Right cardiac atrium (tissue), 5 donors: ENCODE measurements around the gene ZBTB34. TPM values are rescaled to one million over a fixed set of nuclear protein-coding genes. Genes with fewer than 3 reads are reported as not detected.
"Not testable (repeated sequence)": the region's sequence is repeated elsewhere in the genome, so short reads cannot be mapped to it uniquely, and the experiment has no call there.

ENCODE experiments used
- ATAC-seq, 2 donors: fragments of 200-7000 bp; cut with Tn5 transposase; one replicate each; pipeline versions ENCODE4 v1.8.0 to v1.9.1; 2020; ENCODE audit warnings: moderate library complexity in 2 of 2, mild to moderate bottlenecking in 1 of 2
- DNase-seq, 3 donors: peaks; one replicate each; pipeline ENCODE4 v3.0.0-alpha.2; 2020
- H3K27ac ChIP-seq: one replicate; pipeline ENCODE4 v1.5.1; 2013; ENCODE audit warnings: mild to moderate bottlenecking, low read length, control low read depth, moderate library complexity
- H3K27me3 ChIP-seq: one replicate; pipeline ENCODE4 v1.6.1; 2013; ENCODE audit not compliant: control insufficient read depth, insufficient read depth
- H3K4me1 ChIP-seq: one replicate; pipeline ENCODE4 v1.6.1; 2013; ENCODE audit warnings: low read length; ENCODE audit not compliant: control insufficient read depth, insufficient read depth
- H3K4me3 ChIP-seq: one replicate; pipeline ENCODE4 v1.5.1; 2013; ENCODE audit warnings: low read length, control low read depth
- H3K9me3 ChIP-seq: one replicate; pipeline ENCODE4 v1.6.1; 2013; ENCODE audit warnings: low read length; ENCODE audit not compliant: control insufficient read depth
- WGBS: extraction: QIAGEN DNeasy Blood & Tissue Kit; methylation state at CpG from one replicate; pipeline ENCODE4 v1.1.7; 2013; 5-methylcytosine and 5-hydroxymethylcytosine counted together
- intact Hi-C, 4 donors: fragments of 100-400 bp; cut with DNase I; formaldehyde crosslinking; loops; one replicate each; pipeline versions ENCODE4 v1.11.0 to v1.14.0; 2022 to 2023
- long read RNA-seq, 4 donors: library from polyadenylated mRNA; unstranded; transcript quantifications; one replicate each; pipeline ENCODE4 v2.0.0, GENCODE V29; 2020 to 2021
- polyA plus RNA-seq: library from polyadenylated mRNA; stranded (reverse); fragments of 200-250 nt; gene quantifications from one replicate; pipeline ENCODE4 v1.2.3, GENCODE V29; 2013
- total RNA-seq, 4 donors: library from RNA; stranded (reverse); fragmentation: NEBNext Ultra II Directional; extraction: Animal tissue kit (Norgen Biotek cat#: 25700); gene quantifications; one replicate each; pipeline ENCODE4 v1.2.1, GENCODE V29; 2021
- donor health status: healthy with polysubstance abuse.
- donor health status: DM: no; HTN: yes; CAD: no.
- donor health status: DM: no; HTN: no; CAD: no.
- donor health status: DM: no; HTN: yes; CAD: no; lungs with severe emphysema.
- donor health status: DM: yes; HTN: yes; CAD: no.

The ZBTB34 gene, protein sequence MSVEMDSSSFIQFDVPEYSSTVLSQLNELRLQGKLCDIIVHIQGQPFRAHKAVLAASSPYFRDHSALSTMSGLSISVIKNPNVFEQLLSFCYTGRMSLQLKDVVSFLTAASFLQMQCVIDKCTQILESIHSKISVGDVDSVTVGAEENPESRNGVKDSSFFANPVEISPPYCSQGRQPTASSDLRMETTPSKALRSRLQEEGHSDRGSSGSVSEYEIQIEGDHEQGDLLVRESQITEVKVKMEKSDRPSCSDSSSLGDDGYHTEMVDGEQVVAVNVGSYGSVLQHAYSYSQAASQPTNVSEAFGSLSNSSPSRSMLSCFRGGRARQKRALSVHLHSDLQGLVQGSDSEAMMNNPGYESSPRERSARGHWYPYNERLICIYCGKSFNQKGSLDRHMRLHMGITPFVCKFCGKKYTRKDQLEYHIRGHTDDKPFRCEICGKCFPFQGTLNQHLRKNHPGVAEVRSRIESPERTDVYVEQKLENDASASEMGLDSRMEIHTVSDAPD
- total RNA-seq (1 to 10 TPM; 5.2 to 6.0 (median 5.4) TPM), polyA plus RNA-seq (2.4 TPM)
- long read RNA-seq, donor 1, full-length matches to known transcripts = 3 of 4 reads
- long read RNA-seq, donor 1, partial matches to known transcripts = 0 of 4 reads
- long read RNA-seq, donor 1, other reads (novel, unspliced or antisense) = 1 of 4 reads
- long read RNA-seq, donor 2 = 0 reads
- long read RNA-seq, donor 3, full-length matches to known transcripts = 3 of 3 reads
- long read RNA-seq, donor 3, partial matches to known transcripts = 0 of 3 reads
- long read RNA-seq, donor 3, other reads (novel, unspliced or antisense) = 0 of 3 reads
- long read RNA-seq, donor 4, full-length matches to known transcripts = 2 of 2 reads
- long read RNA-seq, donor 4, partial matches to known transcripts = 0 of 2 reads
- long read RNA-seq, donor 4, other reads (novel, unspliced or antisense) = 0 of 2 reads

DNA sequence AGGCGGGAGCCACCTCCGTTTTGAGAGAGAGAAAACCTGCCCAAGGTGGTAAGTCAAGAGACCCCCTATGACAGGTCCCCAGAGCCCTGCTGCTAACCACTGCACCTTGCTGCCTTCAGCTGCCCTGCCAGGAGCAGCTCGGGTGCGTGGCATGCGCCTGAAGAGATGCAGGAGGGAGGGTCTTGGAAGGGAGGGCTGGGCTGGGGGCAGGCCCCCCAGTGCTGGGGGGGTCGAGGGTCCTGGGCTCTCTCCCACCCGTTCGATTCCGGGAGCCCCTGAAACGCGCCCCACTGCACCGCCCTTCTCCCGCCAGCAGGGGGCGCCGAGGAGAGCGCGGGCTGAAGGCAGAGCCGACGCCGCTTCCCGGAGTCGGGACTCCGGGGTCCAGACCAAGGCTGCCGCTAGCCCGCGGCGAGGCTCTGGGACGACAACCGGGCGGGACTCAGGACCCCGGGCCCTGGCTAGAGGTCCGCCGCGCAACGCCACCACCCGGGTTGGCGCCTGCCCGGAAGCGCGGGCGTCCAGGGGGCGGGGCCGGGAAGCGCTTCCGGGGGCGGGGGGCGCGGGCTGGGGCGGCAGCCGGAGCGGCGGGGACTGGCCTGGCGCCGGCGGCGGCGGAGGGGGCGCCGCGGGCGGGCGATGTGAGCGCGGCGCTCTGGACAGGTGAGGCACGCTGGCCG lies at the start of gene ZBTB34:
Gene ZBTB34, plus strand, starts transcription at position 563 of the 680 bp plus-strand sequence. CDS start 18,761 bp downstream, outside the sequence.
- Histone ChIP-seq H3K4me1 (peaks cover 3% of the 10 kb centered on the region), H3K9me3 (no peaks in the 10 kb centered on the region), H3K27me3 (no peaks in the 10 kb centered on the region), H3K27ac (peak within 1 kb of the TSS; percentile 98), H3K4me3 (peak within 1 kb of the TSS; percentile 100)
- peak; percentile 64 to 87 (median 86) for DNase-seq
- 1% methylated on average over 67 of the region's 67 CpGs for WGBS
- ATAC-seq = peak; percentile 82 to 84
- intact Hi-C loops = no loop called here

- 82% methylated on average over 11 of the region's 11 CpGs for WGBS
- Histone ChIP-seq H3K27ac (no peak overlapping the region), H3K27me3 (no peaks in the 10 kb centered on the region), H3K9me3 (no peaks in the 10 kb centered on the region), H3K4me3 (no peak overlapping the region), H3K4me1 (peaks cover 1% of the 10 kb centered on the region)
- ATAC-seq (no peak), DNase-seq (no peak)
- intact Hi-C loops = no loop called here
These were observed 47.4 kb upstream of the ZBTB34 start for GRCh38 chr9:126813072-126813471.

DNA sequence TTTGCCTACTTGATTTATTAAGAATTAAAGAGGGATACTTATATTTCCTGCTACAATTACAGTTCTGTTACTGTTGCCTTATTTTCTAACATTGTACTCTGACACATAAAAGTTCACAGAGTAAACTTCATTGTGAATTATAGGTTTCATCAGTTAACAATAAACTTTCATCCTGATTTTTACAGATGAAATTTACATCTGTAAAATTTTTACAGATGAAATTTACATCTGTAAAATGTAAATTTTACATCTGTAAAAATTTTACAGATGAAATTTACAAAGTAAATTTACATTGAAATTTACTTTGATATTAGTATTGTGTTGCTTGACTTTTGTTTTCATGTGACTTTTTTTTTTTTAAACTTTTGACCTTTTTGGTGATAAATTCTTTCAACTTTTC lies 46.3 kb upstream of the ZBTB34 start:
- Histone ChIP-seq H3K4me3 (no peak overlapping the region), H3K27ac (no peak overlapping the region), H3K27me3 (no peaks in the 10 kb centered on the region), H3K4me1 (peaks cover 1% of the 10 kb centered on the region), H3K9me3 (no peaks in the 10 kb centered on the region)
- intact Hi-C loops = no loop called here
- DNase-seq (no peak), ATAC-seq (no peak)

GRCh38 chr9:126817615-126818014 lies 42.8 kb upstream of the ZBTB34 start:
- intact Hi-C loops, H3K9me3 ChIP-seq, ATAC-seq, H3K27me3 ChIP-seq, H3K27ac ChIP-seq, DNase-seq, H3K4me1 ChIP-seq, H3K4me3 ChIP-seq: not testable (repeated sequence)
- whole genome bisulfite sequencing = 97% methylated on average over 7 of the region's 7 CpGs

DNA sequence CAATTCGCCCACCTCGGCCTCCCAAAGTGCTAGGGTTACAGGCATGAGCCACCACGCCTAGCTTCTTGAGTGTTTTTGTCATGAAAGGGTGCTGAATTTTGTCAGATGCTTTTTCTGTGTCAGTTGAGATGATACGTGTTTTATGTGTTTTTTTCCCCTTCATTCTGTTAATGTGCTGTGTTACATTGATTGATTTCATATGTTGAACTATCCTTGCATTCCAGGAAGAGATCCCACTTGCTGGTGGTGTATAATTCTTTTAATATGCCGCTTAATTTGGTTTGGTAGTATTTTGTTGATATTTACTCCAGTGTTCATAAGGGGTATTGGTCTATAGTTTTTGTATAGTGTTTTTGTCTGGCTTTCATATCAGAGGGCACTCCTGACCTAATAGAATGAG lies 42.0 kb upstream of the ZBTB34 start:
- Histone ChIP-seq H3K4me3 (no peak overlapping the region), H3K9me3 (no peaks in the 10 kb centered on the region), H3K4me1 (peaks cover 1% of the 10 kb centered on the region), H3K27ac (no peak overlapping the region), H3K27me3 (no peaks in the 10 kb centered on the region)
- intact Hi-C loops = no loop called here
- no peak for ATAC-seq
- 97% methylated on average over 5 of the region's 5 CpGs for WGBS
- DNase-seq = no peak

- Histone ChIP-seq H3K9me3 (no peaks in the 10 kb centered on the region), H3K4me1 (peaks cover 1% of the 10 kb centered on the region), H3K27me3 (no peaks in the 10 kb centered on the region), H3K4me3 (no peak overlapping the region), H3K27ac (no peak overlapping the region)
- DNase-seq (no peak), ATAC-seq (no peak)
- intact Hi-C loops = no loop called here
- 88% methylated on average over 1 of the region's 1 CpG for WGBS
These were observed 41.0 kb upstream of the ZBTB34 start for GRCh38 chr9:126819482-126819881.

DNA sequence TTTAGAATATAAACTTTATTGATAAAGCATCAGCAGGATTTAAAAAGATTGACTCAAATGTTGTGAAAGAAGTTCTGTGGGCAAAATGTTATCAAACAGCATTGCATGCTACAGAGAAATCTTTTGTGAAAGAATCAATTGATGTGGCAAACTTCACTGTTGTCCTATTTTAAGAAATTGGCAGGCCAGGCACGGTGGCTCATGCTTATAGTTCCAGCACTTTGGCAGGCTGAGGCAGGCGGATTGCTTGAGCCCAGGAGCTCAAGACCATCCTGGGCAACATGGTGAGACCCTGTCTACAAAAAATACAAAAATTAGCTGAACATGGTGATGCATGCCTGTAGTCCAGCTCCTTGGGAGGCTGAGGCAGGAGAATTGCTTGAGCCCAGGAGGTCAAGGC lies 38.2 kb upstream of the ZBTB34 start:
- Histone ChIP-seq H3K4me3 (no peak overlapping the region), H3K4me1 (no peaks in the 10 kb centered on the region), H3K27ac (no peak overlapping the region), H3K27me3 (no peaks in the 10 kb centered on the region), H3K9me3 (no peaks in the 10 kb centered on the region)
- DNase-seq (no peak), ATAC-seq (no peak)
- 61% methylated on average over 2 of the region's 2 CpGs for WGBS
- intact Hi-C loops = no loop called here

- 97% methylated on average over 1 of the region's 1 CpG for WGBS
- DNase-seq (no peak), ATAC-seq (no peak)
- H3K27me3 ChIP-seq = no peaks in the 10 kb centered on the region
- no peaks in the 10 kb centered on the region for H3K9me3 ChIP-seq
- H3K27ac ChIP-seq = no peak overlapping the region
- no peak overlapping the region for H3K4me3 ChIP-seq
- H3K4me1 ChIP-seq = no peaks in the 10 kb centered on the region
- intact Hi-C loops = no loop called here
These were observed 37.6 kb upstream of the ZBTB34 start for GRCh38 chr9:126822873-126823272.

DNA sequence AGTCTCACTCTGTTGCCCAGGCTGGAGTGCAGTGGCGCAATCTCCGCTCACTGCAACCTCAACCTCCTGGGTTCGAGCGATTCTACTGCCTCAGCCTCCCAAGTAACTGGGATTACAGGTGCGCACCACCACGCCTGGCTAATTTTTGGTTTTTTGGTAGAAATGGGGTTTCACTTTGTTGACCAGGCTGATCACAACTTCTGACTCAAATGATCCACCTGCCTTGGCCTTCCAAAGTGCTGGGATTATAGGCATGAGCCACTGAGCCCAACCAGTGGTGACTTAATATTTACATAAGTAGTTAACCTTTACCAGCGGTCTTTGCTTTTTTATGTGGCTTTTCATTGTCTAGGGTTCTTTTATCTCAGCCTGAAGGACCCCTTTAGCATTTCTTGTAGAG lies 36.4 kb upstream of the ZBTB34 start:
- H3K27me3 ChIP-seq, ATAC-seq, intact Hi-C loops, H3K9me3 ChIP-seq, H3K4me3 ChIP-seq, H3K4me1 ChIP-seq, H3K27ac ChIP-seq, DNase-seq: not testable (repeated sequence)
- 97% methylated on average over 7 of the region's 7 CpGs for WGBS

GRCh38 chr9:126827227-126827626 lies 33.2 kb upstream of the ZBTB34 start:
- Histone ChIP-seq H3K27ac (no peak overlapping the region), H3K27me3 (no peaks in the 10 kb centered on the region), H3K4me3 (no peak overlapping the region), H3K4me1 (no peaks in the 10 kb centered on the region), H3K9me3 (no peaks in the 10 kb centered on the region)
- DNase-seq (no peak), ATAC-seq (peak in 1 of 2 donors; percentile 34)
- intact Hi-C loops = no loop called here
- WGBS = 92% methylated on average over 7 of the region's 7 CpGs

DNA sequence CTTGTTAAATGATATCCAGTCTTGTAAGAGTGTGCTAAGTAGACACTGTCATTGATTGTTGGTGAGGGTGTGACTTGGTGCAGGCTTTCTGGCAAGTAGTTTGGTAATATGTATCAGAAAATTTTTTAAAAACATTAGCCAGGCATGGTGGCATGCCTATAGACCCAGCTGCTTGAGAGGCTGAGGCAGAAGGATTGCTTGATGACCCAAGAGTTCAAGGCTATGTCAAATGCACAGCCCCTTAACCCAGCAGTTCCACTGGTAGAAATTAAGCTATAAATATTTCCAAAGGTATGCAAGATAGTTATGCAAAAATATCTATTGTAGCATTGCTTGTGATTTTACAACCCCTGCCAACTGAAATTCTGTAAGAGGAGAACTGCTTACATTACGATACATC lies 31.4 kb upstream of the ZBTB34 start:
- H3K27me3 ChIP-seq = no peaks in the 10 kb centered on the region
- intact Hi-C loops = no loop called here
- H3K27ac ChIP-seq = no peak overlapping the region
- H3K9me3 ChIP-seq = no peaks in the 10 kb centered on the region
- no peaks in the 10 kb centered on the region for H3K4me1 ChIP-seq
- 90% methylated on average over 1 of the region's 1 CpG for WGBS
- ATAC-seq (no peak), DNase-seq (no peak)
- H3K4me3 ChIP-seq = no peak overlapping the region
